ENCODE results near the gene NRAP. TPM values are rescaled to one million over a fixed set of nuclear protein-coding genes. Genes with fewer than 3 reads are reported as not detected.

Gene NRAP
- total RNA-seq (2013; cell fraction: nucleolus; rRNA removed) = not detected in 2 replicates
- total RNA-seq (2014; rRNA removed) (not detected in 2 replicates), total RNA-seq (2014; rRNA removed; fragmentation: Illumina TruSeq; extraction: Trizol) (not detected in 2 replicates), total RNA-seq (2021) (not detected in 2 replicates), polyA plus RNA-seq (2011; rRNA removed) (not detected in 2 replicates), polyA plus RNA-seq (2014; fragmentation: Illumina TruSeq; extraction: Trizol) (not detected in 2 replicates), polyA plus RNA-seq (2014; fragmentation: Nextera tagmentation; extraction: Ambion mirVana) (not detected), polyA plus RNA-seq (2014; rRNA removed) (not detected in 2 replicates), polyA plus RNA-seq (2016; fragmentation: Nextera tagmentation; extraction: Ambion mirVana) (not detected), polyA minus RNA-seq (2011; rRNA and poly(A)+ RNA removed) (not detected in 2 replicates), Bru-seq, nascent RNA (not detected), BruChase-seq, experiment 1, labeled RNA remaining after a 6-hour chase (not detected), BruChase-seq, experiment 2, labeled RNA remaining after a 2-hour chase (not detected)
- not detected for polyA plus RNA-seq (2011; ENCODE audit: low read depth)
- polyA plus RNA-seq (2011; cell fraction: cytosol; rRNA removed) = not detected in 2 replicates
- not detected in 2 replicates for polyA plus RNA-seq (2011; cell fraction: nucleus; rRNA removed)
- not detected in 2 replicates for polyA plus RNA-seq (2012)
- not detected in 2 replicates for polyA minus RNA-seq (2011; cell fraction: cytosol; rRNA and poly(A)+ RNA removed)
- not detected in 2 replicates for polyA minus RNA-seq (2011; cell fraction: nucleus; rRNA and poly(A)+ RNA removed)
- long read RNA-seq, experiment 1 = 0 reads
- long read RNA-seq, experiment 2, partial matches to known transcripts = 0 of 1 reads
- long read RNA-seq, experiment 2, other reads (novel, unspliced or antisense) = 1 of 1 reads

GRCh38 chr10:113663908-113664307, at the start of gene NRAP:
NRAP (minus strand) TSS chr10:113664041; CDS start chr10:113663882, 159 bp downstream.
- CTCF ChIA-PET = no interaction called here
- H3K9me3 ChIP-seq (replicated peaks; ENCODE audit: control insufficient read depth, insufficient read depth, low read length) = no peaks in the 10 kb centered on the region; the same call in 2 of the 3 replicates
- no peaks in the 10 kb centered on the region for H4K20me1 ChIP-seq (ENCODE audit: control insufficient read depth, insufficient read depth)
- BruUV-seq (replicated peaks) = no TSS peak
- H3K4me3 ChIP-seq = no peak within 1 kb of the TSS
- H3K4me1 ChIP-seq (ENCODE audit: control insufficient read depth, insufficient read depth, low read length) = peaks cover 5% of the 10 kb centered on the region
- H3K79me2 ChIP-seq (ENCODE audit: control insufficient read depth, insufficient read depth, low read length) = no peaks in the 10 kb centered on the region
- no peak within 1 kb of the TSS for H2AFZ ChIP-seq (ENCODE audit: control insufficient read depth, low read depth, low read length)
- DNase-seq (ENCODE audit: low read depth, low spot score) (no peak), FAIRE-seq (no peak), ATAC-seq (no peak)
- intact Hi-C loops (cut with micrococcal nuclease; ENCODE audit: unreplicated experiment) (no loop called here), in situ Hi-C loops (cut with MboI) (no loop called here)
- no peak within 1 kb of the TSS for H3K9ac ChIP-seq (ENCODE audit: control insufficient read depth, insufficient read depth, low read length)
- RAD21 ChIA-PET (ENCODE audit: unreplicated experiment) = no interaction called here
- H3K27ac ChIP-seq (ENCODE audit: control insufficient read depth, insufficient read depth) = no peak within 1 kb of the TSS
- TF ChIP-seq CREB1 (IDR thresholded peaks at IDR 0.05; ENCODE audit: low read depth) (no peak), STAT3 (IDR thresholded peaks at IDR 0.05; ENCODE audit: low read depth, low read length) (no peak), ZNF217 (IDR thresholded peaks at IDR 0.05) (no peak), BMI1 (IDR thresholded peaks at IDR 0.05; ENCODE audit: borderline replicate concordance) (no peak)
- SMC1A ChIA-PET (ENCODE audit: uncharacterized antibody, unreplicated experiment) = interaction anchor here (1.5 kb wide), 1 partner anchor 23 kb away, joined by 3 read pairs; no protein-coding TSS in a partner anchor
- no peaks in the 10 kb centered on the region for H3K36me3 ChIP-seq (ENCODE audit: control insufficient read depth in 2 of 2, insufficient read depth in 2 of 2, low read length in 1 of 2)
- no peaks in the 10 kb centered on the region for H3K27me3 ChIP-seq (replicated peaks in 1 of 2; ENCODE audit: control insufficient read depth in 2 of 2, insufficient read depth in 2 of 2, low read length in 1 of 2)
- 38% methylated on average over 5 of the region's 5 CpGs for WGBS (ENCODE audit: insufficient coverage, insufficient replicate concordance, low lambda C conversion rate, missing lambda C conversion rate)
- no peak within 1 kb of the TSS for H3K4me2 ChIP-seq (ENCODE audit: control insufficient read depth, insufficient read depth)
- POLR2A ChIA-PET = no interaction called here

GRCh38 chr10:113713640-113713982, 49.8 kb upstream of the NRAP start:
- FAIRE-seq (no peak), ATAC-seq (no peak), DNase-seq (ENCODE audit: low read depth, low spot score) (no peak)
- ChIA-PET POLR2A (interaction anchor here (0.8 kb wide), 1 partner anchor 64 kb away, joined by 3 read pairs; no protein-coding TSS in a partner anchor), CTCF (interaction anchor here (1.2 to 2.4 kb wide), 2 partner anchors 9 to 35 kb away, joined by 3 to 9 read pairs; no protein-coding TSS in a partner anchor), RAD21 (ENCODE audit: unreplicated experiment) (interaction anchor here (1.2 kb wide), 1 partner anchor 390 kb away, joined by 4 read pairs; no protein-coding TSS in a partner anchor), SMC1A (ENCODE audit: uncharacterized antibody, unreplicated experiment) (interaction anchor here (0.6 to 1.0 kb wide), 2 partner anchors 151 to 595 kb away, joined by 3 read pairs; no protein-coding TSS in a partner anchor)
- Histone ChIP-seq H3K79me2 (ENCODE audit: control insufficient read depth, insufficient read depth, low read length) (no peaks in the 10 kb centered on the region), H3K36me3 (ENCODE audit: control insufficient read depth in 2 of 2, insufficient read depth in 2 of 2, low read length in 1 of 2) (peaks cover 5 to 8% of the 10 kb centered on the region in 2 experiments; a peak in 3 of 4 replicates), H3K4me1 (ENCODE audit: control insufficient read depth, insufficient read depth, low read length) (peaks cover 7% of the 10 kb centered on the region), H3K9ac (ENCODE audit: control insufficient read depth, insufficient read depth, low read length) (no peak overlapping the region), H4K20me1 (ENCODE audit: control insufficient read depth, insufficient read depth) (no peaks in the 10 kb centered on the region), H3K4me3 (no peak overlapping the region), H3K4me2 (ENCODE audit: control insufficient read depth, insufficient read depth) (no peak overlapping the region), H3K27me3 (replicated peaks in 1 of 2; ENCODE audit: control insufficient read depth in 2 of 2, insufficient read depth in 2 of 2, low read length in 1 of 2) (no peaks in the 10 kb centered on the region), H3K27ac (ENCODE audit: control insufficient read depth, insufficient read depth) (no peak overlapping the region), H2AFZ (ENCODE audit: control insufficient read depth, low read depth, low read length) (no peak overlapping the region), H3K9me3 (replicated peaks; ENCODE audit: control insufficient read depth, insufficient read depth, low read length) (no peaks in the 10 kb centered on the region)
- in situ Hi-C loops (cut with MboI) (no loop called here), intact Hi-C loops (cut with micrococcal nuclease; ENCODE audit: unreplicated experiment) (no loop called here)
- 50% methylated on average over 2 of the region's 2 CpGs for WGBS (ENCODE audit: insufficient coverage, insufficient replicate concordance, low lambda C conversion rate, missing lambda C conversion rate)
- no TSS peak for BruUV-seq (replicated peaks)
- no peak for TF ChIP-seq CBX5 (IDR thresholded peaks at IDR 0.05; ENCODE audit: low read depth)
- no peak for TF ChIP-seq ZNF592 (IDR thresholded peaks at IDR 0.05)
- TF ChIP-seq ZNF274 (IDR thresholded peaks at IDR 0.05; ENCODE audit: insufficient read depth, insufficient read length) = no peak
- no peak for TF ChIP-seq ATF7 (IDR thresholded peaks at IDR 0.05; ENCODE audit: low read depth)

Measured in GM12878 (cell line).